Stimulated activated CD8-positive, alpha-beta memory T cell treated with anti-CD3 and anti-CD28 coated beads, Interleukin-12 subunit alpha, Interleukin-12 subunit beta, amount 100 ng/mL, for 24 hours (primary cell): ENCODE measurements around the gene MXRA7.
"Not testable (repeated sequence)": the region's sequence is repeated elsewhere in the genome, so short reads cannot be mapped to it uniquely, and the experiment has no call there.

Source experiments
- DNase-seq: peaks from one replicate; pipeline ENCODE4 v3.0.0-alpha.2; 2020; ENCODE audit errors: extremely low read depth

The MXRA7 gene, protein sequence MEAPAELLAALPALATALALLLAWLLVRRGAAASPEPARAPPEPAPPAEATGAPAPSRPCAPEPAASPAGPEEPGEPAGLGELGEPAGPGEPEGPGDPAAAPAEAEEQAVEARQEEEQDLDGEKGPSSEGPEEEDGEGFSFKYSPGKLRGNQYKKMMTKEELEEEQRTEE

GRCh38 chr17:76710863-76711611 is at the start of gene MXRA7:
MXRA7 (minus strand) TSS chr17:76710965; CDS start chr17:76710946, 19 bp downstream.
- DNase-seq: no peak

GRCh38 chr17:76758570-76758969 is 47.8 kb upstream of the MXRA7 start:
- no peak for DNase-seq

GRCh38 chr17:76757256-76757655 is 46.5 kb upstream of the MXRA7 start:
- no peak for DNase-seq

- DNase-seq: no peak
Measured at GRCh38 chr17:76755285-76755684, 44.5 kb upstream of the MXRA7 start.

DNA sequence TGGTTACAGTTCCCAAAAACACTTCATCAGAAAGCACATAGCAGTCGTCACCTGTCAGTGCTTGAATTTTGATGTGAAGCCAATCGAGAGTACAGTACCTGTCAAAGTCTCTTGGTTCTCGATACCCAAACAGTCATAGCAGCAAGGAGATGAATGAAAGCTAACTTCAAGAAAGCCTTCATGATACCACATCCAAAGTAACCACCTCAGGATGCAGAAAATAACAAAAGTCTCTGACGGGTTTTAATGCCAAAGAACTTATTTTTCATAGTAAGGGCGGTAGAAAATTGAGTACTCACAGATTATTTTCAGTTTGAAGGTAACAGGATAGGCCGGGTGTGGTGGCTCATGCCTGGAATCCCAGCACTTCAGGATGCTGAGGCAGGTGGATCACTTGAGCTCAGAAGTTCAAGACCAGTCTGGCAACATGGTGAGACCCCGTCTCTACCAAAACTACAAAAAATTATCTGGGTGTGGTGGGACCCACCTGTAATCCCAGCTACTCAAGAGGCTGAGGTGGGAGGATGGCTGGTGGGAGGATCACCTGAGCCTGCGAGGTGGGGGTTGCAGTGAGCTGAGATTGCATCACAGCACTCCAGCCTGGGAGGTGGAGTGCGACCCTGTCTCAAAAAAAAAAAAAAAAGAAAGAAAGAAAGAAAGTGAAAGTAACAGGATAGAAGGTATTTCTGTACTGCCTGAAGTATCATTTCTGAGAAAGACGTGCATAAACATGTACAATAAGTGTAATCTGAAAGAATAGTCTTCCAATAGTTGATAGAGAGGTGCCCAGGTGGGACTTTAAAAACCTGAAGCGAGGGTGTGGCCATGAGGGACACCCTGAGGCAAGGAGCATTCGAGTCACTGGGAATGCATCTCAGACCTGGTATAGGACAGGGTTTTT is 42.5 kb upstream of the MXRA7 start:
- no peak for DNase-seq

- DNase-seq: no peak
Measured at GRCh38 chr17:76752006-76752405, 41.2 kb upstream of the MXRA7 start.

DNA sequence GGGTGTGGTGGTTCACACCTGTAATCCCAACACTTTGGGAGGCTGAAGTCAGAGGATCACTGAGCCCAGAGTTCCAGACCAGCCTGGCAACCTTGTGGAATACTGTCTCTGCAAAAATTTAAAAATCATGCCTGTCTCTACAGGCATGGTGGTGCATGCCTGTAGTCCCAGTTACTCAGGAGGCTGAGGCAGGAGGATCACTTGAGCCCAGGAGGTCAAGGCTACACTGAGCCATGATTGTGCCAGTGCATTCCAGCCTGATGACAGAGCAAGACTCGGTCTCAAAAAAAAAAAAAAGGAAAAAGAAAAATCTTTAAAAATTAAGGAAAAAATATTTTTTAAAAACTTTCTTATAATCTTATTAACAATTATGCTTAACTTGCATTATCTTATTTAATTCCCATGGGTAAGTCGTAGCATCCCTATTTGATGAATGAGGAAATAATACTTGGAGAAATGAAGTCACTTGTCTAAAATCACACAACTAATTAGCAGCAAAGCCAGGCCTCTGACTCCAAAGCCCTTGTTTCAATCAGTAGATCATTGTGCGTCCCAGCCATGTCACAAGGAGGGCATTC is 40.7 kb upstream of the MXRA7 start:
- no peak for DNase-seq

DNA sequence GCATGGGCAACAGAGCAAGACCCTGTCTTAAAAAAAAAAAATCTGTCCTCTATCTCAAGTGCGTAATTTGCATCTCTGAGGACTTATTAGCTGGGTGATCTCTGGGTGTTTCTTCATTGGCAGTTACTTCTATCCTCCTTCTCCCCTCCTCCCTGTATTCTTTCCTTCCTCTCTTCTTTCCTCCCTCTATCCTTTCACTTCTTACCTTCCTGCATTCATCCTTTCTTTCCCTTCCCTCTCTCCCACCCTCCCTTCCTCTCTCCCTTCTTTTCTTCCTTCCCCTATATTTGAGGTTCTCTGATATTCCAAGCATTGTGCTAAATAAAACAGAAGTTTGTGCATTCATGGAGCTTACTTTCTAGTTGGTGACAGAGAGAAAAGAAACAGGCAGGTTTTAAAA is 37.9 kb upstream of the MXRA7 start:
- no peak for DNase-seq

DNA sequence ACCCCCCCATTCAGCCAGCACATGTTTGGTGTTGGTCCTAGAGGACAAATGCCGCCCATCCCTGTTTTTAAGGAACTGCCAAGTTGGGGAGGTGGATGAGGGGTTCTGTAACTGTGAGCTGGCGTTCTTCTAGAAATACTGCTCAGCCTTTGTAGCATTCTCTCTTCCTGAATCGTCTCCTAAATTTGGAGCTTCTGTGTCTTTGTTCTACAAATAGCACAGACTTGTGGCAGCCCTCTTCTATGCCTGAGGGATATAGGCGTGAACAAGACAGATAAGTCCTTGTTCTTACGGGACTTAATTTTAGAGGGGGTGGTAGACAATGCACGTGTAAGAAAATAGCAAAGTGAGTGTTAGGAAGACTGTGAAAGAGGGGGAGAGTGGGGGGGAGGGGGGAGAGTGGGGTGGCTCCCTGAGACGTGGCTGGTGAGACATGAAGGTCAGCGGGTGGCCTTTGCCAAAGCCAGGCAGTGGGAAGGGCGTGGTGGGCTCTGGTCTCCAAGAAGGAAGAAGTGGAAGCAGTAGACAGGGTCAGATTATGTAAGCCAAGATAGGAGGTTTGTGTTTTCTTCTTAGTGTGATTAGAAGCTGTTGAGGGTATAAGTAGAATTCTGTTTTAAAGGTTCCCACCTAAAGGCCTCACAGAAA is 37.1 kb upstream of the MXRA7 start:
- DNase-seq: no peak

DNA sequence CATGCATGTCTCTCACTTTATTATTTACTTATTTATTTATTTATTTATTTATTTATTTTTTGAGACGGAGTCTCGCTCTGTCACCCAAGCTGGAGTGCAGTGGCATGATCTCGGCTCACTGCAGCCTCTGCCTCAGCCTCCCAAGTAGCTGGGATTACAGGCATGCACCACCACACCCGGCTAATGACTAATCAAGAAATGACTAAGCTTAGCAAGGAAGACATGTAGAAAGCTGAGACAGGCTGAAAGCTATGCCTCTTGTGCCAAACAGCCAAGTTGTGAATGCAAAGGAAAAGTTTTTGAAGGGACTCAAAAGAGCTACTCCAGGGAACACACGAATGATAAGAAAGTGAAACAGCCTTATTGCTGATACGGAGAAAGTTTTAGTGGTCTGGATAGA is 35.0 kb upstream of the MXRA7 start:
- not testable (repeated sequence) for DNase-seq

- DNase-seq: no peak
Measured at GRCh38 chr17:76744747-76745146, 34.0 kb upstream of the MXRA7 start.

GRCh38 chr17:76742958-76743357 is 32.2 kb upstream of the MXRA7 start:
- no peak for DNase-seq

DNA sequence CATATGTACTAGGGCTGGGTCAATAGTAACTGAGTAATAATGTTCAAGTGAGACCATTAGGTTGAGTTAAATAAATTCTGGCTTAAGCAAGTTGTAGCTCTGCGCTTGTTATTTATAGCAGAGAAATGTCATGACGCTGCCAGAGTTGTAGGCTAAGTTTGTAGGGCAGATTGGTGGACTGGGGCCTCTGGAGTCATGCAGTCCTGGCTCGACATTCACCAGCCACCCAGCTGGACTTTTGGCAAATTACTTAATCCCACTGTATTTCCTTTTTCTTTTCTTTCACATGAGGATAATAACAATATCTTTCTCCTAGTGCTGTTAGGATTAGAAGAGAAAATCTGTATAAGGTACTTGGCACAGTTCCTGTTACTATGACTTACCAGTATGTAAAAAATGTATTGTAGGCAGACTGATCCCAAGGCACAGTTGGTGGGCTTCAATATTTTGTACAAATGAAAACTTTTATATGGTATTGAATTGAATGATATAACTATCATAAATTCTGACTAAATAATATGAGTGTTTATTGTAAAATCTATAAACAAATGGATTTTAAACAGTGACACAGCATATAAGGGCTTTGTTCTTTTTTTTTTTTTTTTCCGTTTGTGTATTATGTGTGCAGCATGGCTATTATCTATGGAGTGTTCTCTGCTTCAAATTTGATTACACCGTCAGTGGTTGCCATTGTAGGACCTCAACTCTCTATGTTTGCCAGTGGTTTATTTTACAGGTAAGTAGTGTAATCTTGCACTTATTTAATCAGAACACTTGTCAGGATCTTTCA is 29.8 kb upstream of the MXRA7 start:
- no peak for DNase-seq

DNA sequence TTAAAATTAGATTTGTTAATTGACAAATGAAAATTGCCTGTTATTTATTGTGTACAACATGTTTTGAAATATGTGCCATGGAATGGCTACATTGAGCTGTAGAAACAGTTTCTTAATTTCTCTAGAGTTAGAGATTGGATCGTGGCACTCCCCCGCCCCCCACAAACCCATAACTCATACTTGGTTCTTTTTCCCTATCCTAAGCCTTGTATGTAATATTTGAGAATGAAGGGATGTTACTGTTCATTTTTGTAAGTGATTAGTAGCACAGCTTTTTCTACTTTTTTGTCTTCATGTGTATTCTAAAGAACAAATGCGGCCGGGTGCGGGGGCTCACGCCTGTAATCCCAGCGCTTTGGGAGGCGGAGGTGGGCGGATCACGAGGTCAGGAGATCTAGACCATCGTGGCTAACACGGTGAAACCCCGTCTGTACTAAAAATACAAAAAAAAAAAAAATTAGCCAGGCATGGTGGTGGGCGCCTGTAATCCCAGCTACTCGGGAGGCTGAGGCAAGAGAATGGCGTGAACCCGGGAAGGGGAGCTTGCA is 28.9 kb upstream of the MXRA7 start:
- not testable (repeated sequence) for DNase-seq

- no peak for DNase-seq
Measured at GRCh38 chr17:76738468-76738850, 27.7 kb upstream of the MXRA7 start.

GRCh38 chr17:76737676-76738467 is 27.1 kb upstream of the MXRA7 start, which contains the start of gene MFSD11:
MFSD11 (plus strand) TSS chr17:76738119; CDS start chr17:76738353, 234 bp downstream.
- DNase-seq: peak; percentile 84

DNA sequence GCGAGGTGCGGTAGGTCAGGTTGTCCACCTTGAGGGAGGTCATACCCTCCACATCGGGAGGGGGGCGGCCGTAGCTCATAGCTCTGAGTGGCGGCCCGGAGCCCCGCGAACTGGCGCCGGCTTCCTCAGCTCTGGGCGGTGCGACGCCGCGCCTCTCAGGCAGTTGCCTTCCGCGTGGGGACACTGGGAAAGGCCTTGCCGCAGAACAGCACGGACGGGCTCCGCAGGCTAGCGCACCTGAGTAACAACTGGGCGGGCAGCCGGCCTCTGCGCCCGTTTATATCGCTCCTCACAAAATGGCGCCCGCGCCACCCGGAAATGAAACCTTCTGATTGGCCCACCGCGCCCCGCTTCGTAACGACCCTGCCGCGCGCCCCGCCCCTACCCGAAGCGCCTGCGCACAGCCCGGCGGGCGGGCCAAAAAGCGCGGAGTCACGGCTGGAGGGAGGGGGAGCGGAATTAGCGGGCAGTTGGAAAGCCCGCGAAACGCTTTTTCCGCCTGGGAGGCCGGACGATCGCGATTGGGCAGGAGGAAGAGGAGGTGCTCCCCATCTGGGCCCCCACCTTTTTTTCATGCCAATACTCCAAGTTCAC is 26.4 kb upstream of the MXRA7 start, which contains the start of gene SRSF2:
TSS of gene SRSF2 (minus strand) at position 250 of the 594 bp plus-strand sequence. CDS start at position 79, 171 bp downstream.
- peak; percentile 94 for DNase-seq

GRCh38 chr17:76736349-76737081 is 25.8 kb upstream of the MXRA7 start:
- DNase-seq: no peak
